T-helper 2 cell (primary cell): ENCODE results near the gene MBOAT2.

ENCODE experiments used
- DNase-seq, 5 experiments: peaks; one replicate each; pipeline versions ENCODE4 v3.0.0 to v3.0.0-alpha.2; 2012 to 2022

The MBOAT2 gene

GRCh38 chr2:8817221-8817620 is 186.3 kb downstream of the MBOAT2 start:
- no peak for DNase-seq

- no peak for DNase-seq
Observed at GRCh38 chr2:8806885-8807704, 196.4 kb downstream of the MBOAT2 start.

DNA sequence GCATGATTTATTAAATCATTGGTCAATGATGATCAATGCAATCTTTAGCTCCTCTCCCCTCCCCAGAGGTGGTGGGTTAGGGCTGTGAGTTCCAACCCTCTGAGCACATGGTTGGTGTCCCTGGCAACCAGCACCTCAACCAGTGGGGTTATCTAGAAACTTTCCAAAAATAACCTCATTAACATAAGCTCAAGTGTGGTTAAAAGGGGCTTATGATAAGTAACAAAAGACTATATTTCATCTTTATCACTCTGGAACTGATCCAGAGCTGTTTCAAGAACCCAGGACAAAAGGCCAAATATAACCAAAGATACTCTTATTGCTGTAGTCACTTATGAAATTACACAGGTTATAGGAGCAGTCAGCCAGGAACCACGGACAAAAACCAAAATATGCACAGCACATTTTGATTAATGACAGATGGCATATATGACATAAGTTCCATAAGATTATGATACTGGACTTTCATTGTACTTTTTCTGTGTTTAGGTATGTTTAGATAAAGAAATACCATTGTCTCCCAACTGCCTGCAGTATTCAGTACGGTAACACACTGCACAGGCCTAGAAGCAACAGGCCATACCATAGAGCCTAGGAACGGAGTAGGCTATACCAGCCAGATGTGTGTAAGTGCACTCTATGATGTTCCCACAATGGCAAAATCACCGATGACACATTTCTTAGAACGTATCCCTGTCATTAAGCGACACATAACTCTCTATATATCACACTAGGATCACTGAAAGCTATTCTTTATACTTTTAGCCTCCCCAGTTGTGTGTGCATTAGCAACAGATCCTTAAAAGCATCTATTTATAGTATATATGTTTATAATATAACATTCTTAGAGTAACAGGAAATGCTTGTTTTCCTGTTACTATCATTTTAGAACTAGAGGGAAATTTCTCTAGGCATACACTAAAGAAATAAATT is 197.9 kb downstream of the MBOAT2 start:
- DNase-seq, result no peak

DNA sequence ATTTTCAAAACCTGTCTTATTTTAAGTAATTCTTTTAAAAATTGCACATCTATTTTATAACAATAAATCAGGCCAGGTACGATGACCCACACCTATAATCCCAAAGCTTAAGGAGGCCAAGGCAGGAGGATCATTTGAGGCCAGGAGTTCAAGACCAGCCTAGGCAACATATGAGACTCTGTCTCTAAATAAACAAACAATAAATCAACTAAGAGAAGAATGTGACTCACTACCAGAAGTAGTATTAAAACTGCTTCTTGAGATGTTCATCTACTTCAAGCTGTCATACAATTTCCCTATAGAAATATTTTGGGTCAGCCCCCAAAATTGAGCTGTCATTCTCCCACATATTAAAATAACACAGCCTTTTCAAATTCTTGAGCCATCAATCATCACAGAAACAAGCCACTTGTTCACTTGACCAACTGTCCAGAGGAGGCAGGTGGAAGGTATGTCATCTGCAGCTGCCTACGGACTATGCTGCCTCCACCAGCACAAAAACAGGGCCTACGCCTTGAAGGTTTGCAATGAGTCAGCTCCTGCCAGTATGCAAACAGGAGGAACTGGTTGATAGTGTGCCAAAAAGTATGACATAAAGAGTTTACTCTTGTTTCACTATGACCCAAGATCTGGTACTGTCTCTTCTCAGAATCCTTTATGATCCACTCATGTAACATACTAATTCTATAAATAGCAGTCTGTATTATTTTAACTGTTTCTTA is 199.7 kb downstream of the MBOAT2 start:
- peak in 2 of 5 experiments; percentile 8 to 81 for DNase-seq

GRCh38 chr2:8802741-8803140 is 200.7 kb downstream of the MBOAT2 start:
- DNase-seq, result no peak
